Gastrocnemius medialis (tissue), 4 donors: ENCODE results near the gene GNAT3. TPM values are rescaled to one million over a fixed set of nuclear protein-coding genes. Genes with fewer than 3 reads are reported as not detected.

ENCODE experiments used
- ATAC-seq, 2 donors: fragments of 150-250 bp; one replicate each; pipeline ENCODE4 v1.9.1; 2016
- DNase-seq, 2 donors: peaks; one replicate each; pipeline ENCODE4 v3.0.0-alpha.2; 2019
- H3K27ac ChIP-seq, 4 donors: fragments of 200-600 bp; sonication (generic); 1 replicate in 1 of 4; 2 replicates in 3 of 4; pipeline ENCODE4 v1.5.1; 2016 to 2018; ENCODE audit warnings: mild to moderate bottlenecking in 2 of 4, moderate library complexity in 1 of 4
- H3K27me3 ChIP-seq, 3 donors: fragments of 200-600 bp; sonication (generic) in 2 of 3; 1 replicate in 1 of 3; 2 replicates in 2 of 3; pipeline versions ENCODE4 v1.5.1 to v1.6.0; 2016 to 2019; ENCODE audit warnings: mild to moderate bottlenecking in 1 of 3, moderate library complexity in 1 of 3
- H3K36me3 ChIP-seq, 2 donors: fragments of 200-600 bp; sonication (generic) in 1 of 2; one replicate each; pipeline ENCODE4 v1.5.1; 2017 to 2018
- H3K4me1 ChIP-seq, 2 donors: fragments of 200-600 bp; sonication (generic) in 1 of 2; one replicate each; pipeline ENCODE4 v1.5.1; 2016 to 2017; ENCODE audit warnings: mild to moderate bottlenecking in 2 of 2
- H3K4me3 ChIP-seq, 4 donors: fragments of 200-600 bp; sonication (generic) in 3 of 4; 1 replicate in 1 of 4; 2 replicates in 3 of 4; pipeline ENCODE4 v1.5.1; 2016 to 2019; ENCODE audit warnings: mild to moderate bottlenecking in 2 of 4
- H3K9me3 ChIP-seq, 3 donors: fragments of 200-600 bp; sonication (generic) in 2 of 3; 1 replicate in 1 of 3; 2 replicates in 2 of 3; pipeline ENCODE4 v1.5.1; 2016 to 2019
- POLR2A ChIP-seq, 2 donors: fragments of 450-650 bp; IDR thresholded peaks; one replicate each; pipeline ENCODE4 v1.6.1; 2017; ENCODE audit warnings: antibody characterized with exemption in 2 of 2, mild to moderate bottlenecking in 2 of 2, moderate library complexity in 2 of 2
- in situ Hi-C, 4 donors: fragments of 200-750 bp; cut with MboI; loops; one replicate each; pipeline versions ENCODE4 v1.15.0 to v1.8.0; 2017; ENCODE audit warnings: low sequenced_read_pairs in 4 of 4
- intact Hi-C: fragments of 100-400 bp; cut with DNase I; formaldehyde crosslinking; loops from one replicate; pipeline ENCODE4 v1.15.1; 2023; ENCODE audit warnings: low total_unique reads
- total RNA-seq, 4 donors: library from RNA; depleted of rRNA; stranded (reverse); fragments of >200 nt; gene quantifications; one replicate each; pipeline versions ENCODE4 v1.1.0 to v1.2.3, GENCODE V29; 2016
- TF ChIP-seq, protein P1 (sequence below), 5 experiments: fragments of 450-650 bp in 3 of 5; fragments of 200-600 bp in 2 of 5; sonication (generic) in 2 of 5; IDR thresholded peaks in 4 of 5; conservative IDR thresholded peaks in 1 of 5; 1 replicate in 4 of 5; 2 replicates in 1 of 5; pipeline ENCODE4 v1.5.1; 2016 to 2019; ENCODE audit warnings: antibody characterized with exemption in 5 of 5, mild to moderate bottlenecking in 3 of 5, moderate library complexity in 3 of 5

The GNAT3 gene
- total RNA-seq, 4 donors from 2014 or later: not detected

DNA sequence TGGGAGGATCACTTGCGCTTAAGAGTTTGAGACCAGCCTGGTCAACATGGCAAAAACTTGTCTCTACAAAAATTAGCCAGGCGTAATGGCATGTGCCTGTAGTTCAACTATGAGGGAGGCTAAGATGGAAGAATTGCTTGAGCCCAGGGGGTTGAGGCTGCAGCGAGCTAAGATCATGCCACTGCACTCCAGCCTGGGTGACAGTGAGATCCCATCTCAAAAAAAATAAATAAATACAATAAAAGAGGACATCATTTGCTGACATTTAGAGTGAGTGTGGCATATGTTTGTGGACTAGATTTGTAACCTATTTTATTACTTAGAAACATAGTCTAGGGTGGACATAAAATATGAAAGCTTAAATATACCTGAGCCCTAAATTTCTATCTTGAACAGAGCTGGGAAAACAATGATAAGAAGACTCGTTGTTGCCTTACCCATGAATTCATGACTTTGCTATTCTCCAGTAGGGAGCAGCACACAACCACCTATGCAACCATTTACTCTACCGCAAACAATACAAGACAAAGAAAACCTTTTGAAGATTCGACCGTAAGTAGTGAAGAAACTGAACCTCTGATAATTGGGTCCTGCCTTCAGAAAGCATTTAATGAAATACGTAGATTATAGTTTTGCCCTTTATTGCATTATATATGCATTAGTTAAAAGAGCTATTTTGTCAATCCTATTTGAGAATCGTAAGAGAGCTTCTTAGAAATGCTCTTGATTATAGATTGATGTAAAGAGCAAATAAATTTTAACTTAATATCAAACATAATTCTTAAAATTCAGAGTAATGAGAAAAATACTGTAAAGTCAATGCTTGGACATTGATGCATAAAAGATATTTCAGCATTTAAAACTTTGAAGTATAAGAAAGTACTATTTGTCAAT, 83.5 kb downstream of the GNAT3 start:
- in situ Hi-C loops (loop anchor here (5.0 to 25.0 kb wide), 3 partner anchors 229 to 1034 kb away; no protein-coding TSS in a partner anchor), intact Hi-C loops (loop anchor here (1.0 to 5.0 kb wide), 2 partner anchors 231 to 254 kb away; no protein-coding TSS in a partner anchor)
- TF ChIP-seq, protein P1, sequence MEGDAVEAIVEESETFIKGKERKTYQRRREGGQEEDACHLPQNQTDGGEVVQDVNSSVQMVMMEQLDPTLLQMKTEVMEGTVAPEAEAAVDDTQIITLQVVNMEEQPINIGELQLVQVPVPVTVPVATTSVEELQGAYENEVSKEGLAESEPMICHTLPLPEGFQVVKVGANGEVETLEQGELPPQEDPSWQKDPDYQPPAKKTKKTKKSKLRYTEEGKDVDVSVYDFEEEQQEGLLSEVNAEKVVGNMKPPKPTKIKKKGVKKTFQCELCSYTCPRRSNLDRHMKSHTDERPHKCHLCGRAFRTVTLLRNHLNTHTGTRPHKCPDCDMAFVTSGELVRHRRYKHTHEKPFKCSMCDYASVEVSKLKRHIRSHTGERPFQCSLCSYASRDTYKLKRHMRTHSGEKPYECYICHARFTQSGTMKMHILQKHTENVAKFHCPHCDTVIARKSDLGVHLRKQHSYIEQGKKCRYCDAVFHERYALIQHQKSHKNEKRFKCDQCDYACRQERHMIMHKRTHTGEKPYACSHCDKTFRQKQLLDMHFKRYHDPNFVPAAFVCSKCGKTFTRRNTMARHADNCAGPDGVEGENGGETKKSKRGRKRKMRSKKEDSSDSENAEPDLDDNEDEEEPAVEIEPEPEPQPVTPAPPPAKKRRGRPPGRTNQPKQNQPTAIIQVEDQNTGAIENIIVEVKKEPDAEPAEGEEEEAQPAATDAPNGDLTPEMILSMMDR (IDR thresholded peaks at IDR 0.05 in 4 of 5, conservative IDR thresholded peaks at IDR 0.05 in 1 of 5): peak; percentile 65 to 85 (median 74)
- TF ChIP-seq POLR2A (IDR thresholded peaks at IDR 0.05): no peak
- H3K36me3 ChIP-seq: no peaks in the 10 kb centered on the region
- no peaks in the 10 kb centered on the region for H3K9me3 ChIP-seq
- DNase-seq (peak in 1 of 2 donors; percentile 33), ATAC-seq (peak; percentile 95 to 97)
- no peaks in the 10 kb centered on the region for H3K4me1 ChIP-seq
- H3K27me3 ChIP-seq: no peaks in the 10 kb centered on the region
- peak overlapping the region in 1 of 4 donors; percentile 7 for H3K4me3 ChIP-seq
- H3K27ac ChIP-seq: no peak overlapping the region

DNA sequence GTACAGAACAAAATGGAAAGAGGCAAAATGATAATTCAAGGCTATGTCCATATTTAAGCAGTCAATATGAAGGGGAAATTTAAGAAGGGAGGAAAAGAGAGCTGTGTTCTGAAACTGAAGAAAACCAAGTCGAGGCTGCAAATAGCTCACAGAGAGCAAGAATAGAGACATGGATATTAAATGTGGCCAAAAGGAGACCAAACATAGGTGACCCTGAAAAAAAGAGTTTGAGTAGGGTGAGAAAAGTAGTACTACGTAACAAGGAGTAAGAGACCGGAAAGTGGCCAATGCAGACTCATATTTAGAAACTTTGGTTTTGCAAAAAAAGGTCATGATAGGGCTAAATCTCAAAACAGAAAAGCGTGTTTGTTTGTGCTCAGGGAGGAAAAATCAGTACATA, 84.6 kb downstream of the GNAT3 start:
- Histone ChIP-seq H3K9me3 (no peaks in the 10 kb centered on the region), H3K27me3 (no peaks in the 10 kb centered on the region), H3K27ac (no peak overlapping the region), H3K4me1 (no peaks in the 10 kb centered on the region), H3K4me3 (no peak overlapping the region), H3K36me3 (no peaks in the 10 kb centered on the region)
- in situ Hi-C loops (loop anchor here (5.0 to 25.0 kb wide), 3 partner anchors 230 to 1035 kb away; no protein-coding TSS in a partner anchor), intact Hi-C loops (loop anchor here (5.0 kb wide), 1 partner anchor 255 kb away; no protein-coding TSS in a partner anchor)
- no peak for DNase-seq
- no peak for ATAC-seq
- no peak for TF ChIP-seq POLR2A (IDR thresholded peaks at IDR 0.05)
- TF ChIP-seq, protein P1 (IDR thresholded peaks at IDR 0.05 in 4 of 5, conservative IDR thresholded peaks at IDR 0.05 in 1 of 5): no peak

DNA sequence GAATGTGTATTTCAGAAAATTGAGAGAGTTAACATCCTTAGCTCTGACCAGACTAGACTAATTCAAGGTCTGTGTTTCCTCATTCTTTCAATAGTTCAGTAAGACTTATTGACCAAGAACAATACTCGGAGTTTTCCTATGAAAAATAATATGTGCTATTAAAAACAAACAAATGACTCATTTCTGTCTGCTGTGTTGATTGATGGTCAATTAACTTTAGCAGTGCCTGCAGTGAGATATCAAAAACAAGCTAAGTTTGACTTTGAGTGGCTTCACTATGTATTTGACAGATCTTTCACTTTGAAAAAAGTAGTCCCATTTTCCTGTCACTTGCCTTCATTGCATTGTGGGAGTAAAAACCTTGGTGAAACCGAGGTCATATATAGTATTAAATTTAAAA, 91.0 kb downstream of the GNAT3 start:
- H3K4me1 ChIP-seq: no peaks in the 10 kb centered on the region
- DNase-seq (no peak), ATAC-seq (no peak)
- no peak overlapping the region for H3K4me3 ChIP-seq
- H3K36me3 ChIP-seq: no peaks in the 10 kb centered on the region
- H3K27ac ChIP-seq: no peak overlapping the region
- H3K9me3 ChIP-seq: no peaks in the 10 kb centered on the region
- intact Hi-C loops: no loop called here
- no peaks in the 10 kb centered on the region for H3K27me3 ChIP-seq
- no peak for TF ChIP-seq POLR2A (IDR thresholded peaks at IDR 0.05)
- TF ChIP-seq, protein P1 (IDR thresholded peaks at IDR 0.05 in 4 of 5, conservative IDR thresholded peaks at IDR 0.05 in 1 of 5): no peak
- in situ Hi-C loops: loop anchor here in 1 of 4 donors (25.0 kb wide), 1 partner anchor 1041 kb away; no protein-coding TSS in a partner anchor

DNA sequence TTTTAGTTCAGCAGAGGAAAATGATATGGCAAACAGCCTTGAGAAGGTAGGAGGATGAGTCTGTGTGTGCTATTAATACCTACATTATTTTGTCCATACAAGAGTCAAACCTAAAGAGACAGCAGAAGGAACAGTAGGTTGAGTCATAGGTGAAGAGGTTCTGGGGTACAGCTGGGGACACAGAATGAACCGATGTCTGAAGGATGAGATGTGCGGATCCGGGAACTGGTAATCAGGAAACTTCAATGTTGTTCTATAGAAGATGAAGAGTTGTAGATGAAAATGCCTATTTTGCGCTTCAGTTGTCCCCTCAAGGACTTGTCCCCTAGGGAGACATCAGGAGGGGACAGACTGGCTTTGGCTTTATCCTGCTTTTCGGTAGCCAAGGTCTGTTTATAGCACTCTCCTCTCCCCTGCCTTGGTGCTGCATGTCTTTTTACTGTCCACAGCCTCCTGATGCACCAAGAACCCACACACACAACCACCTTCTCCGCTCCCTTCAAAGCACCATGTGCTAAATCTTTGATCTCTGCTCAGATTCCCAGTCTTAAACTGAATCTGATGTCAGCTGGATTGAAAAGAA, 94.6 kb downstream of the GNAT3 start:
- no peak overlapping the region for H3K4me3 ChIP-seq
- intact Hi-C loops (no loop called here), in situ Hi-C loops (loop anchor here in 1 of 4 donors (25.0 kb wide), 1 partner anchor 1045 kb away; no protein-coding TSS in a partner anchor)
- ATAC-seq: no peak
- H3K4me1 ChIP-seq: no peaks in the 10 kb centered on the region
- no peaks in the 10 kb centered on the region for H3K9me3 ChIP-seq
- no peak overlapping the region for H3K27ac ChIP-seq
- no peaks in the 10 kb centered on the region for H3K27me3 ChIP-seq
- no peak for TF ChIP-seq POLR2A (IDR thresholded peaks at IDR 0.05)
- TF ChIP-seq, protein P1 (IDR thresholded peaks at IDR 0.05 in 4 of 5, conservative IDR thresholded peaks at IDR 0.05 in 1 of 5): no peak
- no peak for DNase-seq
- H3K36me3 ChIP-seq: no peaks in the 10 kb centered on the region
